CD4-positive, alpha-beta T cell treated with Interleukin-15 for 1 hour (primary cell): ENCODE results near the gene RAMP1.
"Not testable (repeated sequence)": the region's sequence is repeated elsewhere in the genome, so short reads cannot be mapped to it uniquely, and the experiment has no call there.

ENCODE experiments used
- DNase-seq: peaks from one replicate; pipeline ENCODE4 v3.0.0-alpha.2; 2020

Gene RAMP1

DNA sequence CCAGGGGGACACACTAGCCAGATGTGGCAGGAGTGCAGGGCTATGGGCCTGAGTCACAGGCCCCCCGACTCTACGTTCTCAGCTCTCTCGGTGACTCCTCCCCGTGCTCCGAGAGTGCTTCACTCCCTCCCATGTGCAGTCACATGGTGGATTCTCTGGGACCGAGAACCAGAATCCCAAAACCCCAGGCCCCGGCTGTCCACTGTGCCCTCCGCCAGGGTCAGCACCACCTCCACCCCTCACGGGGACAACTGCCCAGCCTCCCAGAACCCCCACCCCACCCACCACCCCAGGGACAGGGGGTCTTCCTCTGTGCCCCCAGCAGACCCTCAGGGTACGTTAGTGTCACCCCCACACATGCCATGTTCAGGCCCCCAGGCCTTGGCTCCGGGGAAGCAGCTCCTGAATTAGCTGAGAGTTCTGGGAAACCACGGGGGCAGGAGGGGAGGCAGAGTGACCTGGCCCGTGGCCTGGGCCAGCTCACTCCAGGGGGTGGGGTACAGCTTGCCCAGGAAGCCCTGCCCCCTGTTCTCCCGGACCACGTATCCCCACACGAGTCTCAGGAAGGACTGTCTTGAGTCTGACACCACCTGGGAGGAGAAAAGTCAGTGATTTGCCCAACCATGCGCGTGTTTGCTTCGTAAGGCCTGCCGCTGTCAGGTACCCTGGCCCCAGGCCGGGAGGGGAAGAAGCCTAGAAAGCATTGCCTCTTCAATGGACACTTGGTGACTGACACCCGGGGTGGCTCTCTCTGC is 4.4 kb downstream of the RAMP1 start:
- no peak for DNase-seq

DNA sequence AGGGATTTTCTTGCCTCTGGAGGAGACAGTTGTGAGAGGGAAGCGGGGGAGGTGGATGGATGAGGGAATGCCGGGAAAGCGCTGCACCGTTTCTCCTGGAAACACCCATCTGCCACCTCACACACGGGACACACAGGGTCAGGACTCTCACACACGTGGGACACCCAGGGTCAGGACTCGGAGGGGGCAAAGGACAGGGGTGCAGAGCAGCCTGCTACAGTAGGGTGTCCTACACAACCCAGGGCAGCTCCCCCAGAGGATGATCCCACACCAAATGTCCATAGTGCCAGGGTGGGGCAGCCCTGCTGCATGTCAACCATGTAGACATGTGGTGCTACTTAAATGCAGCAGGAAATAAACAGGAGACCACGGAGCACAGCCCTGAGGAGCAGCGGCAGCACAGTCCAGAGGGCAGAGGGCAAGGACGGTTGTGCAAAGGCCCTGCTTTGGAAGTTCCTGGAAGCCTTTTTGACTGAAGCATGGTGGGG is 5.1 kb downstream of the RAMP1 start:
- no peak for DNase-seq

GRCh38 chr2:237864940-237865622 is 5.7 kb downstream of the RAMP1 start:
- DNase-seq = no peak

GRCh38 chr2:237865623-237866041 is 6.2 kb downstream of the RAMP1 start:
- DNase-seq = no peak

DNA sequence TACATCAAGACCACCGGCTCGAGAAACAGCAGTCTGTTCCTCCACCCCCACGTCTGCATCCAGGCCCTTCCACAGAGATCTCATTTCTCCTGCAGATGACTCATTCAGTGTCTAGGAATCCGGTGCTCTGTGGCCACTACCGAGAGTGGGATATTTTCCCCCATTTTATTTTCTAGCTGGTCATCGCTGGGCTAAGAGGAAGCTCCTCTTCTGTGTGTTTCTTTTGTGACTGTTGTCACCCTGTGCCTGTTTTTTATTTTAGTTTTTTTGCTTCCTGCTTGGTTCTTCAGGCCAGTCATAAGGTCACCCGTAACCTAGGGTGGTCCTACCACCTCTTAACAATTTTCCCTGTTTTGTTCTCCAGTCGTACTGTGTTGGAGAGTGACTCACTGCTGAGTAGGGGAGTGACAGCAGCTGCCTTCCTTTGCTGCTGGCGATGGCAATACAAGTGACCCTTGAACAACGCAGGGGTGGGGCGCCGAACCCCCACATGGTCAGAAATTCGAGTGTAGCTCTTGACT is 6.7 kb downstream of the RAMP1 start:
- DNase-seq = no peak

GRCh38 chr2:237867465-237867864 is 8.0 kb downstream of the RAMP1 start:
- no peak for DNase-seq

DNA sequence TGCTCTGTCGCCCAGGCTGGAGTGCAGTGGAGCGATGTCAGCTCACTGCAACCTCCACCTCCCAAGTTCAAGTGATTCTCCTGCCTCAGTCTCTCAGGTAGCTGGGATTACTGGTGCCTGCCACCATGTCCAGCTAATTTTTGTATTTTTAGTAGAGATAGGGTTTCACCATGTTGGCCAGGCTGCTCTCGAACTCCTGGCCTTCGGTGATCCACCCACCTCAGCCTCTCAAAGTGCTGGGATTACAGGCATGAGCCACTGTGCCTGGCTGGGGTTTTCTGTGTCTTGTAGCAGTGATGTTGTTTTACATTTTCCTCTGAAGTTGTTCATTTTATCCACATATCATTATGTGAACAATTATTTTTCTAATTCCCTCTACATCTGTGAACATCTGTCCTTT is 8.7 kb downstream of the RAMP1 start:
- not testable (repeated sequence) for DNase-seq

- DNase-seq = no peak
Observed at GRCh38 chr2:237868631-237869342, 9.4 kb downstream of the RAMP1 start.

- no peak for DNase-seq
Observed at GRCh38 chr2:237869343-237870102, 10.1 kb downstream of the RAMP1 start.

DNA sequence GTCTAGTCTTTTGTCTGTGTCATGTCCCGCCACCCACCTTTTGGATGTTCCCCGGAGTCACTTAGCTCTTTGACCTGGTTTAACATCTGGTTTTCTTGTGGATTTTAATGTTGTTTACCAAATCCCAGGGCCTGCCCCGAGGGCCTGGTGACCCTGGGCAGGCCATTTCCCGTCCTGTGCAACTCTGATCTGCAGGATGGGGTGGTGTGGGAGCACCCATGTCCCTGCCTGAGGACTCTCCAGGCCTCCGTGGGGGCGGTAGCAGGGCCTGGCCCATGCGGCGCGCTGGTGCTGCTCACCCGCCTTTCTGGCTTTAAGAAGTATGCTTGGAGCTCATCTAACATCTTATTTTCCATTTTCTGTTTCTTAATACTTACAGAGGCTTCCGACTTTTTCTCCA is 10.7 kb downstream of the RAMP1 start:
- DNase-seq = no peak

DNA sequence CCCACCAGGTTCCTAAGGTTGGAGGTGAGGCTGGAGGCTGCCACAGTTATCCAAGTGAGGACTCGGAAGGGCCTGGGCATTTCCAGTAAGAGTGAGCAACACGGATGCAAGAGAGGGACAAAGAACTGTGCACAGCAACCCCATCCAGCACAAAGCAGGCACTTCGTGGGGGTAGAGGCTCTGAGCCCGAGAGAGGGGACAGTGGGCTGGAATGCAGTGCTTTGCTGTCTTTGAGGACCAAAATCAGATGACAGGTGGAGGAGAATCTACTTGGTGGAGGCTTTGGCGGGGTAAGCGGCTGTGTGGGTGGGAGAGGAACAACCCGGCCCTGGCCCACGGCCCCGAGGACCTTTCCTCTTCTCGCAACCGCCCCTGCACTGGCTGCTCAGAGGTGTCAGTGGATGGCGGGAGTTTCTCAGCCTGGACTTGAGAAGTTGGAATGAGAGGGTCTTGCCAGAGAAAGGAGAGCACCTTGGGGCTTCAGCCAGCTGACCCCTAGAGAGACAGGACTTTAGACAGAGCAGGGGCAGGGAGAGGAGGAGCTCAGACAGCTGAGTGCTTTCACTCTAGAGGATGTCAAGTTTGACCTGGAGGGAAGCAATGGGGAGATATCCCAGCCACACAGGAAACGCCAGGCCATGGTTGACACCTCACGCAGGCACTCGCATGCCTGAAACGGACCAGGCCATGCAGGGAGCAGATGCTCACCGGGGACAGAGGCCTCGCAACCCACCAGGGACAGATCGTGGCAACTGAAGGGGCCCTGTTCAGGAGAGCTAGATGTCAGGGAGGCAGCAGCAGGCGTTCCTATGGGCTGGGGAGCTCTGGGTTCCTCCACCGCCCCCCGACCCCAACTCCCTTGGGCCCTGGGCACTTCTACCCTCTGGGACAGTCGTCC is 11.6 kb downstream of the RAMP1 start:
- DNase-seq = no peak

GRCh38 chr2:237872178-237872887 is 12.9 kb downstream of the RAMP1 start:
- no peak for DNase-seq

- DNase-seq = no peak
Observed at GRCh38 chr2:237873421-237873831, 14.0 kb downstream of the RAMP1 start.

DNA sequence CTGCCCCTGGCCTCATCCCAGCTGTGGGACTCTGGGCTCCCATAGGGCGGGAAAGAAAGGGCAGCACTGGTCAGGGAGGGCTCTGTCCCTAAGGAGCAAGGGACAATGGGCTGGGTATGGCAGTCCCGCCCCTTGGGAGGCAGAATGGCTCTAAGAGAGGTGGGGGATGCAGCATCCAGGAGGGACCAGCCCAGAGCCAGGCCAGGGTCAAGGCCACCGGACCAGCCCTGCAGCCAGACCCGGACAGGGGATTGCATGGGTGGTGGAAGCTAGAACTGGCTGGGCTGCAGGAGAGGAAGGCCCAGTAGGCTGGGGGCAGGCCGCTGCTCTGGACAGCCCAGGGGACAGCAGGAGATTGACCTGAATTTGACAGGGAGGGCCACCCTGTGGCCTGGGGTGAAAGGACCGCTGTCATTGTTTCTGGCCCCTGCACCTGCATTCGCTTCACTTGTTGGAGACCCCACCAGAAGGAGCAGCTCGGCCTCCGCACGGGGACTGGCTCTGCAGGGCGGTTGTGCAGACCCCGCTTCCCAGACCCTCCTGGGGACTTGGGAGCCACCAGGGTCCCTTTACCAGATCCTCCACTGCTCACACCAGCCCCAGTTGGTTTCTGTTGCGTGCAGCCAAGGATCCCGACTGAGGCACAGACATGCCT is 14.6 kb downstream of the RAMP1 start:
- DNase-seq = no peak

GRCh38 chr2:237874585-237875161 is 15.2 kb downstream of the RAMP1 start:
- DNase-seq = no peak

DNA sequence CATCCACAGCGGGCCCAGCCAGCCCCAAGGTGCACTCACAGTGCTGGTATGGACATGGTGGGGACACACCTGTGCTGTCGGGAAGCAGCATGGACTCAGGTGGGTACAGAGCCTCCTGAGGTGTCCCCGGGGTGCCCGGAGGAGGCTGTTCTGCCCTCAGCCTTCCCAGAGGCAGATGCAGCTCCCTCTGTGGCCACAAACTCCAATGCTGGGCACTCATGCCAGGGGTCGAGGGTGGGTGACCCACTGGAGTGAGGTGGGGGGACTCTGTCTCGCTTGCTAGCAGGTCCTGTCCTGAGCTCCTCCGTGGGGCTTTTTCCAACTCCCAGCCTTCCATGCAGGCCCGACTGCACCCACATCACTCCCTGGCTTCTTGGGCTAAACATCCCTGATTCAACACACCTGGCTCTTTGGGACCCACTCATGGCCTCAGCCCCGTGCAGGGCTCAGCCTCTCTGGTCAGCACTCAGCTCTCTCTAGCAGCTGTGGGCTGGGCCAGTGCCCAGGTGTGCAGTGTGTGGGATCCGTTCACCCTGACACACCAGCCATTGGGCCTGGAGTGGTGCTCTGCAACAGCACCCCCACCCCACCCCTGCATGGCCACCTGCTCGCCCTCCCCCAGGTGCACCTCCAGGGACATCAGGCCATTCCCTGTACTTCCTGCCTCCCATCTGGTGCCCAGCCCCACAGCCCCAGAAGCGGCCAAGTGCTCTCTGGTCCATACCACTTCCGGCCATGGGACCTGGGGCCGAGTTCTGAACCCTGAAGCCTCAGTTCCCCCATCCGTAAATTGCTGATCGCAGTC is 16.0 kb downstream of the RAMP1 start:
- no peak for DNase-seq

GRCh38 chr2:237876061-237876526 is 16.7 kb downstream of the RAMP1 start:
- DNase-seq = no peak

GRCh38 chr2:237876532-237876931 is 17.1 kb downstream of the RAMP1 start:
- no peak for DNase-seq

- no peak for DNase-seq
Observed at GRCh38 chr2:237876951-237877491, 17.6 kb downstream of the RAMP1 start.
